A204.1 (cell line): ENCODE measurements around the gene COL8A1.
"Not testable (repeated sequence)": the region's sequence is repeated elsewhere in the genome, so short reads cannot be mapped to it uniquely, and the experiment has no call there.

Experiments used
- FAIRE-seq: peaks from 2 replicates; lab custom pipeline; 2012; peaks lifted over from hg19 to GRCh38; lab: Jason Lieb, UNC

Gene COL8A1

DNA sequence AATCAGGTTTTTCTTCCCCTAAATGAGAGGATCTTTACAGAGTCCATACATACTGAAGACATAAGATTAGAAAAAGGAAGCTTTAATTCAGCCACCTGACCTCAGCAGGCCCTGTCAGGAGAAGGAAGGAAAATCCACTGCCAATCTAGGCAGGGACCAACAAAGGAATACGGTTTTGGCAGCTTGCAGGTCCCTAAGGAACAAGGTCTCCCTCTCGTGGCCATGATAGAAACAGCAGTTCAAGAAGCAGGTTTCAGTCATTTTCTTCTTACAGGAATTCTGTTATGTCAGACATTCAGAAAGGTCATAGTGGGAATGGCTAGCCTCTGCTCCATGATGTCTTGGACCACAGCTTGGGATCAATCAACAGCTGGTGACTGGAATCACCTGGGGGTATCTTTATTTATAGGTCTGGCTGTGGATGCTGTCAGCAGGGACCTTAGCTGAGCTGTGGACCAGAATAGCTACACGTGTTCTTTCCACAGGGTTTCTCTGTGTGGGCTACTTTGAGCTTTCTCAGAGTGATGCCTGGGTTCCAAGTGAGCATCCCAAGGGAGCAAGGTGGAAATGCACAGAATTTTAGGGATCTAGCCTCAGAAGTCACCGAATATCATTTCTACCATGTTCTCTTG, 169.9 kb downstream of the COL8A1 start:
- no peak for FAIRE-seq

GRCh38 chr3:99809565-99809964, 171.2 kb downstream of the COL8A1 start:
- no peak for FAIRE-seq

GRCh38 chr3:99810403-99810802, 172.0 kb downstream of the COL8A1 start:
- FAIRE-seq: no peak

DNA sequence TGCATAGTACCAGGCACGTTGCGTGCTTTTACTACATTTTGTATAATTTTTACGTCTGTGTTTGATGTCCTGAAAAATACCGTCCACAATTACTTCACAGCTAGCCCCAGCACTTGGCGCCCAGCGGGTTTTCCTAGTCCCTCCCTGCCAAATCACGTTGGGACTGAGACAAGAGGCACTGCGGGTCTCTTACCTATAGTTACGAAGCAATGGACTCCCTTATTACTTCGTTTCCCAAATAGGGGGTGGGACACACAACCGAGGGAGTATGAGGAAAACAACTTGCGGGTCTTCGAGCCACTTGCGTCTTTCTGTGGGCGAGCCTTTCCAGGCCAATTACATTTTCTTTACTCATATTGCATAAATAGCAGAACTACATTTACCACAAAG, 178.6 kb downstream of the COL8A1 start:
- FAIRE-seq: no peak

- peak; percentile 63 for FAIRE-seq
These were observed 179.2 kb downstream of the COL8A1 start, which contains the start of gene CMSS1 for GRCh38 chr3:99817437-99818240. Gene CMSS1, plus strand, starts transcription at chr3:99817862.

- FAIRE-seq: no peak
These were observed 180.4 kb downstream of the COL8A1 start for GRCh38 chr3:99818818-99819217.

GRCh38 chr3:99823723-99824711, 185.6 kb downstream of the COL8A1 start:
- FAIRE-seq: no peak

DNA sequence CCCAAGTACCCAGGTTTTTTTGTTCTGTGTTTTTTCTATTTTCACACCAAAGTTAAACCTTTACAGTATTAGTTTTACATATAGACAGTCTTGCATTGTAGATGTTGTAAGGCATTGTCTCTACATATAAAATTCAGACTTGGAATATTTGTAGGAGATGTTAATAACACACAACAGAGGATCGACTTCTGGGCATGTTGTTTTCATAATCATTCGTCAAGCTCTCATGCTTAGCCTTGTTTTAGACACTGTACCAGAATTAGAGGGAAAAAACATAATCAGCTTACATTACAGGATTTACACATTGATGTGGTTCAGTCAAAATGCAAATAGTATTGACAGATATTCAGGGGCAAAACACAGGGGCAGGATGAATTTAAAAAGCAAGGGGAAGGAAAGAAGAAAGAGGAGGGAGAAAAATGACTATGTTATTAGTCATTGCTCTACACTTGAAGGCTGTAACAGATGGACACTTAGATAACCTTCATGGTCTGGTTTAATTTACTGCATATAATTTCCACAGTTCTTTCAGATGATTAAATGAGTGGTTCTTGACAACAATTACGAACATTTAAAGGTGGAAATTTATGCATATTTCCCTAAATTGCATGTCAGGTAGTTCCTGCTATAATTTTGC, 186.7 kb downstream of the COL8A1 start:
- no peak for FAIRE-seq

DNA sequence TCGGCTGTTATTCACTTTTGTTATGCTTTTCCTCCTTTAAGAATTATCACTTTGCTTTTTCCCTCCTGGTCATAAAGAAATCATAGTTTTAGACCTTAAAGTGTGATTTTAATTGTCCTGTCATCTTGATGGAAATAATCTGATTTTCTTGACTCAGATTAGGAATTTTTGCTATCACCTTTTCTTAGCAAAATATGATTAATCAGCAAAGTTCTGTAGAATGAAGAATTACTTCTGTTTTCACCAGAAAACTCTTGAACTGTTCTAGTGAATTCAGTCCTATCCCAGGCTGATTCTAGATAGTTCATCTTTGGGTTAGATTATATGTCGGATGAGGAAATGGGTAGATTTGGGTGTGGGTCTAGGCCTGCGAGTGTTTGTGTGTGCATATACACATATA, 191.4 kb downstream of the COL8A1 start:
- no peak for FAIRE-seq

DNA sequence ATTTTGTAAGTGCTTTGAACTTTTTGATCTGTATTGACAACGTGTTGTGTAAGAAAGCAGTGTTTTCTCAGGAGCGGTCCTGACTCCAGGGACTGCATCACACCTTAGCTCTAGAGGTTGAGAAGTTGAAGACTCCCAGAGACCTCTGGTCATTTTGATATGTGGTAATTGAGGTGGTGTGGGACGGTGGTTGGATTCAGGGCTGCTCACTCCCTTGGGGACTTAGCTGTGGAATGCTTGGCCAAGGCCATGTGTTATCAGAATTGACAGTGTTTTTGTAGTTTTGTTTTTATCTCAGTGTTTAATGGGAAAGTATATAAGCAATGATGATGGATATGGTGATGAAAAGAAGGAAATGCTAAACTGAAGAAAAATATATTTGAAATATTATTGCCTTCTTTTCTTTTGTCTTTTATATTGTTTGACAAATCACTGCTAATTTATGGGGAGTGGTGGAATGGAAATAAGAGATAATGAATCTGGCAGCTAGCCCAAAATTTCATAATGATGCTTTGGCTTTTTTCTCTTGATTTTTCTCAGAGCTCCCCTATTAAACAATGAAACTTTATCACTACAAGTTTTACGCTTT, 195.3 kb downstream of the COL8A1 start:
- no peak for FAIRE-seq

- no peak for FAIRE-seq
These were observed 196.0 kb downstream of the COL8A1 start for GRCh38 chr3:99834211-99834957.

- FAIRE-seq: no peak
These were observed 198.3 kb downstream of the COL8A1 start for GRCh38 chr3:99836681-99837080.

GRCh38 chr3:99837715-99838114, 199.3 kb downstream of the COL8A1 start:
- FAIRE-seq: no peak

DNA sequence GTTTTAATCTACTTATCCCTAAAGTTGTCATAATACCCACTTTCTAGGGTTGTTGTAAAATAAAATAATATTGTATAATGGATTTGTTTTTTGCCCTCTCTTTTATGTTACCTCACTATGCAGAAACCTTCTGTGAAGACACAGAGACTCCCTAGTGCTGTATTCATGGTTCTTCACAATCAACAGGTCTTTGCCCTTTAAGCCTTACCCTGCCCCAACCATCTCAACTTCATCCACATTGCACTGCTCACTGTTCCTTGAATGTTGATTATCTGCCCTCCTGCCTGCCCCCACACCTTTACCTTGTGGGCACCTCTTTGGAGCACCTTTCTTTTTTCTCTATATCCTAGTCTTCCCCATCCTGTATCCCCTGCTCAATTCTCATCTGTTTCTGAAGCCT, 200.4 kb downstream of the COL8A1 start:
- FAIRE-seq: no peak

DNA sequence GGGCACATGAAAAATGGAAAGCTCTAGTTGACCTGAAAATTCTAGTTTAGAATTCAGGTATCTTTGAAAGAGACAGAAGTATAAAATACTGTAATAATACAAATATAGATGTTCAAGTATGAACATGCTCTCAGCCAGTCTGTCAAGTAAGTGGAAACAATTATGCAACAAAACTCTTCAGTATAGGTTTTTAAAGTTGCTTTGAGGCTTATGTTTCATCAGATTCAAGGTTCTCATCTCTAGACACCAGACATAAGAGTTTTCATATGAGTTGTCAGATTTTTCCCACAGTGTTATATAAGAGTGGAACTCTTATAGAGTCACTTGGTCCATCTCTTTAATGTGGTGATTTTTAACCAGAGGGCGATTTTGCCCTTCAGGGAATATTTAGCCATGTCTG, 201.2 kb downstream of the COL8A1 start:
- FAIRE-seq: no peak

DNA sequence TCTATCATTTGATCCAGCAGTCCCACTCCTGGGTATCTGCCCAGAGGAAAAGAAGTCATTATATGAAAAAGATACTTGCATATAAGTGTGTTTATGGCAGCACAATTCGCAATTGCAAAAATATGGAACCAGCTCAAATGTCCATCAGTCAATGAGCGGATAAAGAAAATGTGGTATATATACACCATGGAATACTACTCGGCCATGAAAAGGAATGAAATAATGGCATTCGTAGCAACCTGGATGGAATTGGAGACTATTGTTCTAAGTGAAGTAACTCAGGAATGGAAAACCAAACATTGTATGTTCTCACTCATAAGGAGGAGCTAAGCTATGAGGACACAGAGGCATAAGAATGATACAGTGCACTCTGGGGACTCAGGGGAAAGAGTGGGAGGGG, 203.6 kb downstream of the COL8A1 start:
- FAIRE-seq: not testable (repeated sequence)

- peak; percentile 91 for FAIRE-seq
These were observed 204.6 kb downstream of the COL8A1 start for GRCh38 chr3:99842826-99843589.

GRCh38 chr3:99843590-99844258, 205.3 kb downstream of the COL8A1 start:
- FAIRE-seq: no peak

DNA sequence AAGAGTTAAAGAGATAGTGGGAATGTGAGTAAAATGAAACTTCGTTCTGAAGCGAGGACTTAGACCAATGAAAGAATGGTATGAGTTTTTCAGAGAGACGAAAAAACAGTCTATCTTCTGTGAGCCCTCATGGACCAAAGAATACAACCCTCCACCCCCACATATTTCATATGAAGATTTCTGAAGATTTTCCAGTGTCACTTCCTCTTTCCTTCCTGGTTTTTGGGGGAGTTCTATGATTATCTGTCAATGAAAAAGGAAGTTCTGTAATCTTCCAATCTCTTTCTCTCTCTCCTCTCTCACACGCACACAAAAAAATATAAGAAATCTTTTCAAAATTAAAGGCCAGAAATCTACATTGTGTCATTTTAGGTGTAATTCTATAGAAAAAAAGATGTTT, 206.9 kb downstream of the COL8A1 start:
- no peak for FAIRE-seq

GRCh38 chr3:99845999-99846398, 207.6 kb downstream of the COL8A1 start:
- no peak for FAIRE-seq
